Lower lobe of right lung (tissue), 2 donors: Measurements from ENCODE around the gene PHYHIPL. TPM values are rescaled to one million over a fixed set of nuclear protein-coding genes. Genes with fewer than 3 reads are reported as not detected.
A peak's percentile ranks its signal among the peaks of the same experiment; 100 is the strongest.

Experiments
- ATAC-seq, 2 donors: fragments of 200-7000 bp; cut with Tn5 transposase; one replicate each; pipeline ENCODE4 v1.9.1; 2020 to 2022; ENCODE audit warnings: mild to moderate bottlenecking in 2 of 2, moderate library complexity in 2 of 2
- DNase-seq: peaks from one replicate; pipeline ENCODE4 v3.0.0-alpha.2; 2020
- H3K27ac ChIP-seq: fragments of 200-600 bp; one replicate; pipeline ENCODE4 v1.8.0; 2022
- H3K27me3 ChIP-seq: fragments of 200-600 bp; one replicate; pipeline ENCODE4 v1.8.0; 2022; ENCODE audit warnings: low read depth
- H3K36me3 ChIP-seq: fragments of 200-600 bp; one replicate; pipeline ENCODE4 v1.8.0; 2022; ENCODE audit warnings: mild to moderate bottlenecking
- H3K4me1 ChIP-seq: fragments of 200-600 bp; one replicate; pipeline ENCODE4 v1.8.0; 2022
- H3K4me3 ChIP-seq: fragments of 200-600 bp; one replicate; pipeline ENCODE4 v1.8.0; 2022; ENCODE audit warnings: mild to moderate bottlenecking
- H3K9me3 ChIP-seq: fragments of 200-600 bp; one replicate; pipeline ENCODE4 v1.8.0; 2022
- intact Hi-C: fragments of 100-400 bp; cut with DNase I; formaldehyde crosslinking; loops from one replicate; pipeline ENCODE4 v1.11.0; 2022
- total RNA-seq: library from RNA; stranded (reverse); fragmentation: NEBNext Ultra II Directional; extraction: Animal tissue kit (Norgen Biotek cat#: 25700); gene quantifications from one replicate; pipeline ENCODE4 v1.2.1, GENCODE V29; 2021
- TF ChIP-seq, protein P1 (sequence below): fragments of 200-600 bp; IDR thresholded peaks from one replicate; pipeline ENCODE4 v1.8.0; 2022; ENCODE audit warnings: antibody characterized with exemption, mild to moderate bottlenecking
- donor health status: DM: no; HTN: yes; CAD: no; lungs with severe emphysema.

PHYHIPL gene
- total RNA-seq, 1 donor from 2014 or later: not detected

DNA sequence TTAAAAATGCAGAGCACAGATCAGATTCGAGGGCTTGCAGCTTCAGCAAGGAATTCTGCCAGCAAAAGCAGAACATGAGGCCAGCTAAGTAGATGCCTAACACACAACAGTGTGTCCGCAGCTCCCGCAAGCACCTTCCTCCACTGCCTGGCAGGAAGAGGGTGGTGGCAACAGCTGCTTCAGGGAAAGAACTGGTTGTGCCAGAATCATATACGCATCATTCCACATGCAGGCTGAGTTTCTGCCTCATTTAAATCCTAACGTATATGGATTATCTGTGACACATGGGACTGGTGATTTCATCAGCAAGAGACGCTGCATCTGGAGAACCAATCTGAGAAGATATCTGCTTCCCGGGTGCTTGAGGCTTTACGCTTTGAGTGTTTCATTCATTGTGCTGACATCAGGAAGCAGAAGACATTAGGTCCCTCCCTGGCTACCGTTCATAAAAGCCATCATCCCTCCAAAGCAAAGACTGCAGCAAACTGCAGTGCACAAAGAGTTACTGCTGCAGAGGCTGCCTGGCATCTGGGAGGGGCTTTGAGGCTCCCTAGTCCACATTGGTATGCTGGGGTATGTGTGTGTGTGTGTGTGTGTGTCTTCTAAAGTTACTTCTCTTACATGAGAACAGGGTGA, 107.1 kb downstream of the PHYHIPL start:
- DNase-seq: no peak
- Histone ChIP-seq H3K9me3 (no peaks in the 10 kb centered on the region), H3K36me3 (no peaks in the 10 kb centered on the region), H3K27ac (no peak overlapping the region), H3K4me1 (no peaks in the 10 kb centered on the region), H3K27me3 (no peaks in the 10 kb centered on the region), H3K4me3 (no peak overlapping the region)
- intact Hi-C loops: no loop called here
- no peak for ATAC-seq
- TF ChIP-seq, protein P1, sequence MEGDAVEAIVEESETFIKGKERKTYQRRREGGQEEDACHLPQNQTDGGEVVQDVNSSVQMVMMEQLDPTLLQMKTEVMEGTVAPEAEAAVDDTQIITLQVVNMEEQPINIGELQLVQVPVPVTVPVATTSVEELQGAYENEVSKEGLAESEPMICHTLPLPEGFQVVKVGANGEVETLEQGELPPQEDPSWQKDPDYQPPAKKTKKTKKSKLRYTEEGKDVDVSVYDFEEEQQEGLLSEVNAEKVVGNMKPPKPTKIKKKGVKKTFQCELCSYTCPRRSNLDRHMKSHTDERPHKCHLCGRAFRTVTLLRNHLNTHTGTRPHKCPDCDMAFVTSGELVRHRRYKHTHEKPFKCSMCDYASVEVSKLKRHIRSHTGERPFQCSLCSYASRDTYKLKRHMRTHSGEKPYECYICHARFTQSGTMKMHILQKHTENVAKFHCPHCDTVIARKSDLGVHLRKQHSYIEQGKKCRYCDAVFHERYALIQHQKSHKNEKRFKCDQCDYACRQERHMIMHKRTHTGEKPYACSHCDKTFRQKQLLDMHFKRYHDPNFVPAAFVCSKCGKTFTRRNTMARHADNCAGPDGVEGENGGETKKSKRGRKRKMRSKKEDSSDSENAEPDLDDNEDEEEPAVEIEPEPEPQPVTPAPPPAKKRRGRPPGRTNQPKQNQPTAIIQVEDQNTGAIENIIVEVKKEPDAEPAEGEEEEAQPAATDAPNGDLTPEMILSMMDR: no peak

DNA sequence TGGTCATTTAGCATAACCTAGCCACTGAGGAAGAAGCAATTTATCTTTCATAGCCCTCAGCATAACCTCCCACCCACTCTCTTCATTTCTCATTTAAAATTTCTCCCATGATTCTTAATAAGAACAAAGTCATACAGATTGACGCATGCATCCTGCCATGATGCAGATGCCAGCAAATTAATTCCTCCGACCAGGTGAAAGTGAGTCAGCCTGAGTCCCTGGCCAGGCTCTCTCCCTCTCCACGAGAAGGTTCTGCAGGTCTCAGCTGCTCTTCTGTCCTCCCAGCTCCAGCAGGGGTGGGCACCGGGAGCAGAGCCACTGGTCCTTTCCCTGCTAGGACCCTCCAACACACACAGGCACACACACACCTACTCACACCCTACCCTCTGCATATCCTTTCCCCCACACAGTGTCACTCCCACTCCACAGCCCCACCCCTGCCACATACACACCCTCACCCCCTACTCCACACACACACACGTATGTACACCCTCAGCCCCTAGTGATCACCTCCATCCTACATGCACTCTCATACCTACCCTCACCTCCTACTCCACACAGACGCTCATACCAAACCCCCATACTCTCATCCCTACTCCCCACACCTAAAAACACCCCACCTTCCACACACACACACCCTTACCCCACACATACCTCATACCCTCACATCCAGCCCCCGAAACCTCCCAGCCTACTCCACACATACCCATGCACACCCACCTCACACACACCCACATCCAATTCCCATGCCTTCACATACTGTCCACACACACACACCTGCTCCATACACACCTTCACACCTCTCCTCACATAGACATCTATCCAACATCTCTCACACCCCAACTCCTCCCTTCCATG, 107.9 kb downstream of the PHYHIPL start:
- no peak for DNase-seq
- no peak overlapping the region for H3K4me3 ChIP-seq
- intact Hi-C loops: no loop called here
- TF ChIP-seq, protein P1: no peak
- ATAC-seq: peak in 1 of 2 donors; percentile 39
- H3K36me3 ChIP-seq: no peaks in the 10 kb centered on the region
- H3K27me3 ChIP-seq: no peaks in the 10 kb centered on the region
- H3K4me1 ChIP-seq: no peaks in the 10 kb centered on the region
- H3K27ac ChIP-seq: no peak overlapping the region
- H3K9me3 ChIP-seq: no peaks in the 10 kb centered on the region

DNA sequence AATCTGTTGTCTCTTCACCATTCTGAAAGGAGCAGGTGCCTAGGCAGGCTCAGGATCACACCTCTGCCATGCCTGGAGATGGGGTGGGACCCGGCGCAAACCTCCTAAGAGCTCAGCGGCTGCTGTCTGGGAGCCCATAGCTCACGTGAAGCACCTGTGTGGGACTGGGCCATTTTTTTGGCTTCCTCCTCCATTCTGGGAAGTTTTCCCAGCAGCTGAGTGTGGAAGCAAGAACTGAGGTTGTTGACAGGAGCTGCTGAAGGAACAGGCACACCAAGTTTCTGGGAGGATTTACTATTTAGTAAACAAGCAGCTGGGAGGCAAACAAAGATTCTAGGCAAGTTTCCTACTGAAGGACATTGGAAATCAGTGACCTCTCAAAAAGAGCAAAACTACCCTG, 108.6 kb downstream of the PHYHIPL start:
- DNase-seq (no peak), ATAC-seq (no peak)
- Histone ChIP-seq H3K9me3 (no peaks in the 10 kb centered on the region), H3K27me3 (no peaks in the 10 kb centered on the region), H3K4me1 (no peaks in the 10 kb centered on the region), H3K4me3 (no peak overlapping the region), H3K36me3 (no peaks in the 10 kb centered on the region), H3K27ac (no peak overlapping the region)
- intact Hi-C loops: no loop called here
- TF ChIP-seq, protein P1: no peak

DNA sequence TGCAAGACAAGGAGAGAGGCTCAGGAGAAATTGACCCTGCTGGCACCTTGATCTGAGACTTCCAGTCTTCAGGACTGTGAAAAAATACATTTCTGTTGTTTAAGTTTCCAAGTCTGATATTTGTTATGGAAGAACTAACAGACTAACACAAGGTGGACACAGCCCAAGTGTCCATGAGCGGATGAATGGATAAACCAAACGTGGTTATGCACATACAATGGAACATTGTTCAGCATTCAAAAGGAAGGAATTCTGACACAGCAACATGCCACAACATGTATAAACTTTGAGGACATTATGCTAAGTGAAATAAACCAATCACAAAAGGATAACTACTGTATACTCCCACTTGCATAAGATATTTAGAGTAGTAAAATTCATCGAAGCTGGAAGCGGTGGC, 109.4 kb downstream of the PHYHIPL start:
- ATAC-seq (no peak), DNase-seq (no peak)
- Histone ChIP-seq H3K9me3 (no peaks in the 10 kb centered on the region), H3K27ac (no peak overlapping the region), H3K36me3 (no peaks in the 10 kb centered on the region), H3K4me3 (no peak overlapping the region), H3K27me3 (no peaks in the 10 kb centered on the region), H3K4me1 (no peaks in the 10 kb centered on the region)
- intact Hi-C loops: no loop called here
- TF ChIP-seq, protein P1: no peak

DNA sequence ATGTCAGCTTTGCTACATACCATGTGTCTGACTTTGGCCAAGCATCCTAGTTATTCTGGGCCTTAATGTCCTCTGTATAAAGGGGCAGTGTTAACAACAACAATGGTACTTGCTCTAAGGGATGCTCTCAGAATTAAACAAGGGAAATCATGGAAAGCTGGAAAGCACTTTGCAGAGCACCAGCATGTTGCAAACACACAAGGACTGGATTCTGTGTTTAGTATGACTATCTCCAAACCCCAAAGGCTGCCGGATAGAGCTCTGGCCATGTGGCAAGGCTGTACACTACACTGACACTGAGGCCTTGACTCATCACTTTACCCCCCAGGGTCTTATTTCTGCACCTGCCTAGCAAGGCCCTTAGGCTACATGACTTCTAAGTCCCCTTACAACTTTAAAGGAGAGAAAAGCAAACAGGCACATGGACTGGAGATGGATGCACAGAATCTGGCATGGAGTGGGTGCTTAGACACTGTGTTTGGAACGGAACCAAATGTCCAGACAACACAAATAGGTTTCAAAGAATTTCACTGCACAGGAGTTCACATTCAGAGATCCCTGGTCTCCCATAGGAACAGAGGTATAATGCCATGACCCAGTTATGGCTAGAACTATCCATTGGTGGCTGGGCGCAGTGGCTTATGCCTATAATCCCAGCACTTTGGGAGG, 111.3 kb downstream of the PHYHIPL start:
- Histone ChIP-seq H3K27ac (no peak overlapping the region), H3K4me1 (no peaks in the 10 kb centered on the region), H3K27me3 (no peaks in the 10 kb centered on the region), H3K4me3 (no peak overlapping the region), H3K9me3 (no peaks in the 10 kb centered on the region), H3K36me3 (no peaks in the 10 kb centered on the region)
- DNase-seq (no peak), ATAC-seq (no peak)
- TF ChIP-seq, protein P1: no peak
- intact Hi-C loops: no loop called here
